ENCODE data around the gene RFX3. TPM values are rescaled to one million over a fixed set of nuclear protein-coding genes. Genes with fewer than 3 reads are reported as not detected.

RFX3 gene
- total RNA-seq, 1 donor: 1.4 TPM

GRCh38 chr9:3471883-3472282, 53.9 kb downstream of the RFX3 start:
- no peak overlapping the region for H3K4me3 ChIP-seq (ENCODE audit: insufficient read depth, low read length)
- no peak overlapping the region for H3K4me2 ChIP-seq (ENCODE audit: insufficient read depth, low read length)
- no peaks in the 10 kb centered on the region for H3K9me3 ChIP-seq (ENCODE audit: low read depth, low read length)
- H2AFZ ChIP-seq (ENCODE audit: low read length): no peak overlapping the region
- no peaks in the 10 kb centered on the region for H3K79me2 ChIP-seq (ENCODE audit: insufficient read depth, low read length)
- TF ChIP-seq, protein P1, sequence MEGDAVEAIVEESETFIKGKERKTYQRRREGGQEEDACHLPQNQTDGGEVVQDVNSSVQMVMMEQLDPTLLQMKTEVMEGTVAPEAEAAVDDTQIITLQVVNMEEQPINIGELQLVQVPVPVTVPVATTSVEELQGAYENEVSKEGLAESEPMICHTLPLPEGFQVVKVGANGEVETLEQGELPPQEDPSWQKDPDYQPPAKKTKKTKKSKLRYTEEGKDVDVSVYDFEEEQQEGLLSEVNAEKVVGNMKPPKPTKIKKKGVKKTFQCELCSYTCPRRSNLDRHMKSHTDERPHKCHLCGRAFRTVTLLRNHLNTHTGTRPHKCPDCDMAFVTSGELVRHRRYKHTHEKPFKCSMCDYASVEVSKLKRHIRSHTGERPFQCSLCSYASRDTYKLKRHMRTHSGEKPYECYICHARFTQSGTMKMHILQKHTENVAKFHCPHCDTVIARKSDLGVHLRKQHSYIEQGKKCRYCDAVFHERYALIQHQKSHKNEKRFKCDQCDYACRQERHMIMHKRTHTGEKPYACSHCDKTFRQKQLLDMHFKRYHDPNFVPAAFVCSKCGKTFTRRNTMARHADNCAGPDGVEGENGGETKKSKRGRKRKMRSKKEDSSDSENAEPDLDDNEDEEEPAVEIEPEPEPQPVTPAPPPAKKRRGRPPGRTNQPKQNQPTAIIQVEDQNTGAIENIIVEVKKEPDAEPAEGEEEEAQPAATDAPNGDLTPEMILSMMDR (IDR thresholded peaks at IDR 0.05; ENCODE audit: extremely low read depth, low read depth, low read length): no peak
- H4K20me1 ChIP-seq (ENCODE audit: insufficient read depth, low read length): no peaks in the 10 kb centered on the region
- no peak for DNase-seq (ENCODE audit: insufficient read length, low spot score, missing footprints)
- H3K27ac ChIP-seq (ENCODE audit: low read depth, low read length): no peak overlapping the region
- H3K36me3 ChIP-seq (ENCODE audit: insufficient read depth, low read length): no peaks in the 10 kb centered on the region
- no peaks in the 10 kb centered on the region for H3K27me3 ChIP-seq (ENCODE audit: insufficient read depth, low read length)
- H3K4me1 ChIP-seq (ENCODE audit: insufficient read depth, low read length): peaks cover 6% of the 10 kb centered on the region

DNA sequence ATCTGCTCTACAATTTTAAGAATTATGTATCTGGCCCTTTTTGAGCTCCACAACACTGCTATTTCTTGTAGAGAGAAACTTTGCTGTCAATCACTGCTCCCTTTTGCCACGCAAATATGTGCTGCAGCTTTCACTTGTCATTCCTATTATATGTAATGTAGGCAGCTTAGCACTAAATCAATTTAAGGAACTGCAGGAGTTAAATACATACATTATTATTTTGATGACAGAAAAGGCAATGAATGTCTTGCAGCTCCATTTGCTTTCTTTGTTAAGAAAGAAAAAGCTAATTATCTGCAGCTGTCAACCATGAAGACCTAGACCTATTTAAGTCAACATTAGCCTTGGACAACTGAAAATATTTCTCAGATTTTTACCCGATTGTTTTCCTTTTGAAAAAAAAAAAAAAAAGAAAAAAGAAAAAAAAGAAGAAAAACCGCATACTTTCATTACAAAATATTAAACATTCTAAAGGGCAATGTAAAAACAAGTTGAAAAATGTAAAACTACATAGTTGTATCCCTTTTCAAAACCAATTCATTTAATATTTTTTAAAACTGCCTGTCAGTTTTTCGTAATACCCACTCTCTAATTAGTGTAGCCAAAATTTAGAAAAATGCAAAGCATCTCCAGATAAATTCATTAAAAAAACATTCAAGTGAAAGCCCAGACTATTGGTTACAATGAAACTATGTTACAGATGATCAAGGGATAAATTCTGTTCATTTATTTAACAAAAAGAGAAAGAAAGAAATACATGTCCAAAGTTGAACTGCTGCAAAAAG, 57.2 kb downstream of the RFX3 start:
- TF ChIP-seq, protein P1 (IDR thresholded peaks at IDR 0.05; ENCODE audit: extremely low read depth, low read depth, low read length): no peak

DNA sequence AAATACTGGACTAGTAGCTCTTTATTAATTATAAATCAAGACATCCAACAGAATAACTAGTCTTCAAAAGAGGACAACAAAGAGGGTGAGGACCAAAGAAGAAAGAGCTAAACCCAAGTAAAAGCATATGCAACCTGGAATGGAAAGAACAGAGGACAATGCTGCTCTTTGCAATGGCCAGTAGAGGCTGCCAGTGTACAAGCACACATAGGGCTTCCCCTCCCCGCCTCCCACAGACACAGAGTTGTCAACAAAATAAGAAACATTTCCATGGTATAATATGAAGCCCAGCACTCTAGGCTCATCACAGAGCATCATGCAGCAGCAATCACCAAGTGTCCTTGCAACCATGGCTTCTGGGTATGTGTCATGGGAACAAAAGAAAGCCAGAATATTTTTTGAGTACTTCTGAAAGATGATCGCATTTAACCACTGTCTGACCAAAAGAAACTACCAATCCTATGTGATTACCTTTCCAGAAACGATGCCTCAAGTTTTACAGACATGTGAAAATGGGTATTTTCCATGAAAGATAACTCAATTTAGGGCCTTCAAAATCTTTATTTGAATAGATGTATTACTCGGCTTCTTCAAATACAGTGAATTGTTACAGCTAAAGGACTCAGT, 58.1 kb downstream of the RFX3 start:
- Histone ChIP-seq H3K36me3 (ENCODE audit: insufficient read depth, low read length) (no peaks in the 10 kb centered on the region), H3K4me2 (ENCODE audit: insufficient read depth, low read length) (peak overlapping the region; percentile 5), H3K9me3 (ENCODE audit: low read depth, low read length) (no peaks in the 10 kb centered on the region), H3K27me3 (ENCODE audit: insufficient read depth, low read length) (no peaks in the 10 kb centered on the region), H3K4me1 (ENCODE audit: insufficient read depth, low read length) (peaks cover 6% of the 10 kb centered on the region), H4K20me1 (ENCODE audit: insufficient read depth, low read length) (no peaks in the 10 kb centered on the region), H3K4me3 (ENCODE audit: insufficient read depth, low read length) (no peak overlapping the region), H3K27ac (ENCODE audit: low read depth, low read length) (no peak overlapping the region), H3K79me2 (ENCODE audit: insufficient read depth, low read length) (no peaks in the 10 kb centered on the region), H2AFZ (ENCODE audit: low read length) (no peak overlapping the region)
- TF ChIP-seq, protein P1 (IDR thresholded peaks at IDR 0.05; ENCODE audit: extremely low read depth, low read depth, low read length): peak; percentile 99
- DNase-seq (ENCODE audit: insufficient read length, low spot score, missing footprints): peak; percentile 78

More for the DNA sequence above, 57.2 kb downstream of the RFX3 start:
- no peaks in the 10 kb centered on the region for H3K79me2 ChIP-seq (ENCODE audit: insufficient read depth, low read length)
- no peak overlapping the region for H3K4me3 ChIP-seq (ENCODE audit: insufficient read depth, low read length)
- peak overlapping the region; percentile 0 for H3K4me2 ChIP-seq (ENCODE audit: insufficient read depth, low read length)
- H3K9me3 ChIP-seq (ENCODE audit: low read depth, low read length): no peaks in the 10 kb centered on the region
- H4K20me1 ChIP-seq (ENCODE audit: insufficient read depth, low read length): no peaks in the 10 kb centered on the region
- H3K27me3 ChIP-seq (ENCODE audit: insufficient read depth, low read length): no peaks in the 10 kb centered on the region
- no peaks in the 10 kb centered on the region for H3K36me3 ChIP-seq (ENCODE audit: insufficient read depth, low read length)
- H3K4me1 ChIP-seq (ENCODE audit: insufficient read depth, low read length): peaks cover 6% of the 10 kb centered on the region
- no peak overlapping the region for H3K27ac ChIP-seq (ENCODE audit: low read depth, low read length)
- no peak for DNase-seq (ENCODE audit: insufficient read length, low spot score, missing footprints)
- no peak overlapping the region for H2AFZ ChIP-seq (ENCODE audit: low read length)

DNA sequence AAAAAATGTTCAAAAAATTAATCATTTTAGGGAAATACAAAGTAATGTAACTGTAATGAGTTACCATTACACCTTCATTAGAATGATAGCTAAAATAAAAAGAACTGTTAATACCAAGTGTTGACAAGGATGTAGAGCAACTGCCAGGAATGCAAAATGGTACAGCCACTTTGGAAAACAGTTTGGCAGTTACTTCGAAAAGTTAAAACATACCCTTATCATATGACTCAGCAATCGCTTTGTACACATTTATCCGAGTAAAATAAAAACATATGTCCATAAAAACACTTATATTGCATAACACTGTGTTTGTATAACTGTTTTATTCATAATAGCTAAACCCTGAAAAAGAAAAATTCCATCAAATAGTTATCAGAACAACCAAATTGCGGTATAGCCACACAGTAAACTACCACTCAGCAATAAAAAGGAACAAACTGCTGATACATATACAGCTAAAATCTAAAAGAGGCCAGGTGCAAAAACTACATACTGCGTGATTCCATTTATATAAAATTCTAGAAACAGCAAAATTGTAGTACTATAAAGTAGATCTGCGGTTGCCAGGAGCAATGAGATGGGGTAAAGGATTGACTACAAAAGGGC, 61.7 kb downstream of the RFX3 start:
- Histone ChIP-seq H3K36me3 (ENCODE audit: insufficient read depth, low read length) (no peaks in the 10 kb centered on the region), H3K79me2 (ENCODE audit: insufficient read depth, low read length) (no peaks in the 10 kb centered on the region), H4K20me1 (ENCODE audit: insufficient read depth, low read length) (no peaks in the 10 kb centered on the region), H3K27me3 (ENCODE audit: insufficient read depth, low read length) (no peaks in the 10 kb centered on the region), H3K27ac (ENCODE audit: low read depth, low read length) (no peak overlapping the region), H3K4me2 (ENCODE audit: insufficient read depth, low read length) (no peak overlapping the region), H3K4me3 (ENCODE audit: insufficient read depth, low read length) (no peak overlapping the region), H3K9me3 (ENCODE audit: low read depth, low read length) (no peaks in the 10 kb centered on the region), H2AFZ (ENCODE audit: low read length) (no peak overlapping the region), H3K4me1 (ENCODE audit: insufficient read depth, low read length) (no peaks in the 10 kb centered on the region)
- TF ChIP-seq, protein P1 (IDR thresholded peaks at IDR 0.05; ENCODE audit: extremely low read depth, low read depth, low read length): no peak
- no peak for DNase-seq (ENCODE audit: insufficient read length, low spot score, missing footprints)

Data from osteoblast (primary cell).